Measurements from ENCODE around the gene CA6. TPM values are rescaled to one million over a fixed set of nuclear protein-coding genes. Genes with fewer than 3 reads are reported as not detected.
"Not testable (repeated sequence)": the region's sequence is repeated elsewhere in the genome, so short reads cannot be mapped to it uniquely, and the experiment has no call there.

CA6 gene
- total and polyA plus RNA-seq, 2 donors (not counting 1 experiment from before 2014, with no cell fraction given): not detected

DNA sequence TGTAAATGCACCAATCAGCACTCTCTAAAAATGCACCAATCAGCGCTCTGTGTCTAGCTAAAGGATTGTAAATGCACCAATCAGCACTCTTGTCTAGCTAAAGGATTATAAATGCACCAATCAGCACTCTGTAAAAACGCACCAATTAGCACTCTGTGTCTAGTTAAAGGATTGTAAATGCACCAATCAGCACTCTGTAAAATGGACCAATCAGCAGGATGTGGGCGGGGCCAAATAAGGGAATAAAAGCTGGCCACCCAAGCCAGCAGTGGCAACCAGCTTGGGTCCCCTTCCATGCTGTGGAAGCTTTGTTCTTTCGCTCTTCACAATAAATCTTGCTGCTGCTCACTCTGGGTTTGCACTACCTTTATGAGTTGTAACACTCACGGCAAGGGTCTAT lies 47.2 kb upstream of the CA6 start:
- DNase-seq; H3K27ac ChIP-seq (ENCODE audit: low read length in 2 of 2); ATAC-seq (ENCODE audit: low read depth); H3K27me3 Mint-ChIP-seq; H3K79me2 ChIP-seq (ENCODE audit: control insufficient read depth, insufficient read depth, low read length); H3K4me1 ChIP-seq (ENCODE audit: control insufficient read depth in 2 of 2, insufficient read depth in 2 of 2, low read length in 2 of 2); H3K27me3 ChIP-seq (replicated peaks in 1 of 4; ENCODE audit: control extremely low read depth in 1 of 4, control insufficient read depth in 3 of 4, insufficient read depth in 4 of 4, low read length in 3 of 4); H3K9me3 ChIP-seq (ENCODE audit: control extremely low read depth in 1 of 3, control insufficient read depth in 2 of 3, insufficient read depth in 1 of 3, low read length in 2 of 3); H3K36me3 ChIP-seq (replicated peaks in 1 of 2; ENCODE audit: control extremely low read depth in 1 of 2, control insufficient read depth in 1 of 2, extremely low read depth in 1 of 2, insufficient read depth in 2 of 2, low read length in 1 of 2); CTCF ChIA-PET; intact Hi-C loops (cut with micrococcal nuclease); H3K27ac Mint-ChIP-seq; H3K9me3 Mint-ChIP-seq (ENCODE audit: insufficient read depth); POLR2A ChIA-PET; H3K9ac ChIP-seq (ENCODE audit: low read length); H3K4me1 Mint-ChIP-seq; H3K4me3 ChIP-seq (ENCODE audit: control extremely low read depth in 1 of 5, extremely low read depth in 1 of 5, insufficient read depth in 1 of 5, low read depth in 2 of 5, low read length in 4 of 5); H3K4me3 Mint-ChIP-seq; H2AFZ ChIP-seq (ENCODE audit: insufficient read depth, low read depth, low read length, poor library complexity, severe bottlenecking); H4K20me1 ChIP-seq (ENCODE audit: control insufficient read depth, insufficient read depth, low read length, poor library complexity, severe bottlenecking); H3K4me2 ChIP-seq (replicated peaks; ENCODE audit: low read depth, low read length, poor library complexity, severe bottlenecking): not testable (repeated sequence)
- WGBS (ENCODE audit: insufficient coverage): 86% methylated on average over 4 of the region's 5 CpGs

DNA sequence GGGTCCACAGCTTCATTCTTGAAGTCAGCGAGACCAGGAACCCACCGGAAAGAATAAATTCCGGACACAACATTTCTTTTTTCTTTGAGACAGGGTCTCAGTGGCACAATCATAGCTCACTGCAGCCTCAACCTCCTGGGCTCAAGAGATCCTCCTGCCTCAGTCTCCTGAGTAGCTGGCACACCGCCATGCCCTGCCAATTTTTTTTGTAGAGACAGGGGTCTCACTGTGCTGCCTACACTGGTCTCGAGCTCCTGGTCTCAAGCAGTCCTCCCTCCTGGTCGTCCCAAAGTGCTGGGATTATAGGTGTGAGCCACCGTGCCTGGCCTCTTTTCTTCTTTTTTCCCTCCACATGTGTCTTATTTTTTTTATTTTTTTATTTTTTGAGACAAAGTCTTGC lies 46.6 kb upstream of the CA6 start:
- DNase-seq: no peak

DNA sequence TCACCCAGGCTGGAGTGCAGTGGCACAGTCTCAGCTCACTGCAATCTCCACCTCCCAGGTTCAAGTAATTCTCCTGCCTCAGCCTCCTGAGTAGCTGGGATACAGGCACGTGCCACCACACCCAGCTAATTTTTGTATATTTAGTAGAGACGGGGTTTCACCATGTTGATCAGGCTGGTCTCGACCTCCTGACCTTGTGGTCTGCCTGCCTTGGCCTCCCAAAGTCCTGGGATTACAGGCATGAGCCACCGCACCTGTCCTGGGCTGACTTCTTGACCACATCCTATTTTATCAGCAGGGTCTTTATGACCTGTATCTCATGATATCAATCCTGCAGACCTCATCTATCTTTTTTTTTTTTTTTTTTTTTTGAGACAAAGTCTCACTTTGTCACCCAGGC lies 45.0 kb upstream of the CA6 start:
- H3K27me3 Mint-ChIP-seq; H3K79me2 ChIP-seq (ENCODE audit: control insufficient read depth, insufficient read depth, low read length); H3K4me3 Mint-ChIP-seq; H3K9me3 ChIP-seq (ENCODE audit: control extremely low read depth in 1 of 3, control insufficient read depth in 2 of 3, insufficient read depth in 1 of 3, low read length in 2 of 3); H3K9ac ChIP-seq (ENCODE audit: low read length); POLR2A ChIA-PET; H3K4me2 ChIP-seq (replicated peaks; ENCODE audit: low read depth, low read length, poor library complexity, severe bottlenecking); H2AFZ ChIP-seq (ENCODE audit: insufficient read depth, low read depth, low read length, poor library complexity, severe bottlenecking); H3K27me3 ChIP-seq (replicated peaks in 1 of 4; ENCODE audit: control extremely low read depth in 1 of 4, control insufficient read depth in 3 of 4, insufficient read depth in 4 of 4, low read length in 3 of 4); H3K27ac Mint-ChIP-seq; DNase-seq; H3K4me3 ChIP-seq (ENCODE audit: control extremely low read depth in 1 of 5, extremely low read depth in 1 of 5, insufficient read depth in 1 of 5, low read depth in 2 of 5, low read length in 4 of 5); intact Hi-C loops (cut with micrococcal nuclease); H3K36me3 ChIP-seq (replicated peaks in 1 of 2; ENCODE audit: control extremely low read depth in 1 of 2, control insufficient read depth in 1 of 2, extremely low read depth in 1 of 2, insufficient read depth in 2 of 2, low read length in 1 of 2); H3K4me1 ChIP-seq (ENCODE audit: control insufficient read depth in 2 of 2, insufficient read depth in 2 of 2, low read length in 2 of 2); H3K27ac ChIP-seq (ENCODE audit: low read length in 2 of 2); H3K9me3 Mint-ChIP-seq (ENCODE audit: insufficient read depth); H4K20me1 ChIP-seq (ENCODE audit: control insufficient read depth, insufficient read depth, low read length, poor library complexity, severe bottlenecking); ATAC-seq (ENCODE audit: low read depth); H3K4me1 Mint-ChIP-seq: not testable (repeated sequence)
- 100% methylated on average over 4 of the region's 4 CpGs for WGBS (ENCODE audit: insufficient coverage)
- CTCF ChIA-PET: interaction anchor here (1.0 kb wide), 1 partner anchor 42 kb away, joined by 3 read pairs; no protein-coding TSS in a partner anchor

More for the DNA sequence above, 46.6 kb upstream of the CA6 start:
- Histone ChIP-seq H3K9ac (ENCODE audit: low read length) (no peak overlapping the region), H4K20me1 (ENCODE audit: control insufficient read depth, insufficient read depth, low read length, poor library complexity, severe bottlenecking) (no peaks in the 10 kb centered on the region), H3K36me3 (replicated peaks in 1 of 2; ENCODE audit: control extremely low read depth in 1 of 2, control insufficient read depth in 1 of 2, extremely low read depth in 1 of 2, insufficient read depth in 2 of 2, low read length in 1 of 2) (no peaks in the 10 kb centered on the region), H3K4me1 (ENCODE audit: control insufficient read depth in 2 of 2, insufficient read depth in 2 of 2, low read length in 2 of 2) (no peaks in the 10 kb centered on the region), H2AFZ (ENCODE audit: insufficient read depth, low read depth, low read length, poor library complexity, severe bottlenecking) (no peak overlapping the region), H3K27ac (ENCODE audit: low read length in 2 of 2) (no peak overlapping the region), H3K4me2 (replicated peaks; ENCODE audit: low read depth, low read length, poor library complexity, severe bottlenecking) (no peak overlapping the region), H3K4me3 (ENCODE audit: control extremely low read depth in 1 of 5, extremely low read depth in 1 of 5, insufficient read depth in 1 of 5, low read depth in 2 of 5, low read length in 4 of 5) (no peak overlapping the region), H3K27me3 (replicated peaks in 1 of 4; ENCODE audit: control extremely low read depth in 1 of 4, control insufficient read depth in 3 of 4, insufficient read depth in 4 of 4, low read length in 3 of 4) (peaks cover 0 to 3% (median 0%) of the 10 kb centered on the region in 4 experiments), H3K79me2 (ENCODE audit: control insufficient read depth, insufficient read depth, low read length) (no peaks in the 10 kb centered on the region), H3K9me3 (ENCODE audit: control extremely low read depth in 1 of 3, control insufficient read depth in 2 of 3, insufficient read depth in 1 of 3, low read length in 2 of 3) (peaks cover 0 to 7% (median 2%) of the 10 kb centered on the region in 3 donors)
- intact Hi-C loops (cut with micrococcal nuclease): no loop called here
- no peak for ATAC-seq (ENCODE audit: low read depth)
- H3K9me3 Mint-ChIP-seq (ENCODE audit: insufficient read depth): no peaks in the 10 kb centered on the region
- ChIA-PET POLR2A (no interaction called here), CTCF (no interaction called here)
- no peaks in the 10 kb centered on the region for H3K4me1 Mint-ChIP-seq
- WGBS (ENCODE audit: insufficient coverage): 83% methylated on average over 4 of the region's 7 CpGs
- TF ChIP-seq, protein P1, sequence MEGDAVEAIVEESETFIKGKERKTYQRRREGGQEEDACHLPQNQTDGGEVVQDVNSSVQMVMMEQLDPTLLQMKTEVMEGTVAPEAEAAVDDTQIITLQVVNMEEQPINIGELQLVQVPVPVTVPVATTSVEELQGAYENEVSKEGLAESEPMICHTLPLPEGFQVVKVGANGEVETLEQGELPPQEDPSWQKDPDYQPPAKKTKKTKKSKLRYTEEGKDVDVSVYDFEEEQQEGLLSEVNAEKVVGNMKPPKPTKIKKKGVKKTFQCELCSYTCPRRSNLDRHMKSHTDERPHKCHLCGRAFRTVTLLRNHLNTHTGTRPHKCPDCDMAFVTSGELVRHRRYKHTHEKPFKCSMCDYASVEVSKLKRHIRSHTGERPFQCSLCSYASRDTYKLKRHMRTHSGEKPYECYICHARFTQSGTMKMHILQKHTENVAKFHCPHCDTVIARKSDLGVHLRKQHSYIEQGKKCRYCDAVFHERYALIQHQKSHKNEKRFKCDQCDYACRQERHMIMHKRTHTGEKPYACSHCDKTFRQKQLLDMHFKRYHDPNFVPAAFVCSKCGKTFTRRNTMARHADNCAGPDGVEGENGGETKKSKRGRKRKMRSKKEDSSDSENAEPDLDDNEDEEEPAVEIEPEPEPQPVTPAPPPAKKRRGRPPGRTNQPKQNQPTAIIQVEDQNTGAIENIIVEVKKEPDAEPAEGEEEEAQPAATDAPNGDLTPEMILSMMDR (IDR thresholded peaks at IDR 0.05): no peak
- no peak for TF ChIP-seq EZH2 (IDR thresholded peaks at IDR 0.05; ENCODE audit: borderline replicate concordance, insufficient read depth, low read depth, low read length, poor library complexity, severe bottlenecking)
- no peaks in the 10 kb centered on the region for H3K27me3 Mint-ChIP-seq
- no peak overlapping the region for H3K27ac Mint-ChIP-seq
- H3K4me3 Mint-ChIP-seq: no peak overlapping the region
